ENCODE measurements around the gene KBTBD13. TPM values are rescaled to one million over a fixed set of nuclear protein-coding genes. Genes with fewer than 3 reads are reported as not detected.

Gene KBTBD13
- total RNA-seq, 1 donor from 2014 or later, result not detected

GRCh38 chr15:65115086-65115485 is 38.5 kb downstream of the KBTBD13 start, which contains the start of gene UBAP1L:
Gene UBAP1L (minus strand): TSS chr15:65115200. CDS start chr15:65106215, 8,985 bp downstream.
- no peak for DNase-seq (ENCODE audit: low spot score)

DNA sequence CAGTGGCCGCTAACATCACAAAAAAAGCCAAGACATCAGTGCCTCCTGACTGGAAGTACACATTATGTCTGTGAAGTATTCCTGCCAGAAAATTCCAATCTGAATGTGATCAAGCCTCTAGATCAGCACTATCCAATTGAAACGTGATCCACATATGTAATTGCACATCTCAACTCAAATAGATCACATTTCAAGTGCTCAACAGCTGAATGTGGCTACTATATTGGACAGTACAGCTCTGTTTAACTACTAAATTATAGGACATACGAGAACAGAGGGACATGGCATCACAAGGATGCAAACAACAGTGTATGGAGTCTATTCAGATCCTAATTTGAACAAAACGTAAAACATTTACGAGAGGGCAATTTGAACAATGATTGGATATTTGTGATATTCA is 39.0 kb downstream of the KBTBD13 start:
- no peak for DNase-seq (ENCODE audit: low spot score)

Other genes with a start within 250 kb of the KBTBD13 start
- gene PLEKHO2, start 234.8 kb upstream of the KBTBD13 start, total RNA-seq, result 31.5 TPM
- 3.5 TPM for gene ANKDD1A, start 164.8 kb upstream of the KBTBD13 start, total RNA-seq
- 76.1 TPM for gene SPG21, start 86.8 kb upstream of the KBTBD13 start, total RNA-seq
- gene MTFMT, start 47.1 kb upstream of the KBTBD13 start, total RNA-seq, result 13.2 TPM
- gene SLC51B, start 31.4 kb upstream of the KBTBD13 start, total RNA-seq, result 0.37 TPM
- 17.5 TPM for gene RASL12, start 8.8 kb upstream of the KBTBD13 start, total RNA-seq
- 5.6 TPM for gene UBAP1L, start 38.5 kb downstream of the KBTBD13 start, total RNA-seq
- gene PDCD7, start 57.1 kb downstream of the KBTBD13 start, total RNA-seq, result 22.0 TPM
- 47.2 TPM for gene CLPX, start 108.6 kb downstream of the KBTBD13 start, total RNA-seq
- gene CILP, start 134.7 kb downstream of the KBTBD13 start, total RNA-seq, result 19.2 TPM
- gene PARP16, start 210.1 kb downstream of the KBTBD13 start, total RNA-seq, result 12.4 TPM
- gene RNU5A-1, start 219.3 kb downstream of the KBTBD13 start, total RNA-seq, result not detected
- gene RNU5B-1, start 227.9 kb downstream of the KBTBD13 start, total RNA-seq, result 18.4 TPM